HCT116 (cell line): Measurements from ENCODE around the gene CYP17A1. TPM values are rescaled to one million over a fixed set of nuclear protein-coding genes. Genes with fewer than 3 reads are reported as not detected.

Experiments
- ATAC-seq: fragments of 200-7000 bp; cut with Tn5 transposase; 2 replicates; pipeline ENCODE4 v1.9.1; 2020; ENCODE audit warnings: mild to moderate bottlenecking, moderate library complexity
- BruUV-seq: library from RNA; stranded (reverse); fragments of 400-500 nt; replicated peaks from 2 replicates; lab custom pipeline; 2021; lab: Mats Ljungman, UMichigan
- CTCF ChIA-PET: fragments of 300-600 bp; sonication (Branson Sonifier 250); formaldehyde crosslinking; loops from one replicate; lab custom pipeline; 2021; ENCODE audit warnings: antibody characterized with exemption; lab: Charles Lee
- POLR2A ChIA-PET: fragments of 300-600, 350-600 bp; sonication (Branson Sonifier 250); formaldehyde crosslinking; loops from one replicate; lab custom pipeline; 2021; ENCODE audit warnings: antibody characterized with exemption; lab: Charles Lee
- RAD21 ChIA-PET, 2 experiments: fragments of 300-600 bp; sonication (Branson Sonifier 250); formaldehyde crosslinking; loops; one replicate each; lab custom pipeline; 2023; ENCODE audit warnings: low total read pairs in 2 of 2; ENCODE audit not compliant: uncharacterized antibody in 2 of 2, unreplicated experiment in 2 of 2, low non-redundant PET in 1 of 2; lab: Charles Lee
- DNase-seq: peaks from one replicate; pipeline ENCODE4 v3.0.0-alpha.2; 2010; ENCODE audit warnings: low read depth, low spot score
- H2AFZ ChIP-seq: fragments of 200-600 bp; shearing (Covaris generic), sonication (generic); 2 replicates; pipeline ENCODE4 v1.6.1; 2017; ENCODE audit warnings: low read depth, mixed run types, mixed read lengths, antibody characterized with exemption, low read length; ENCODE audit not compliant: poor library complexity, severe bottlenecking
- H3K27ac ChIP-seq: 2 replicates; pipeline ENCODE4 v1.5.1; 2012; ENCODE audit warnings: low read depth, low read length
- H3K27me3 ChIP-seq: fragments of 200-600 bp; sonication (generic); 2 replicates; pipeline ENCODE4 v1.6.1; 2016; ENCODE audit warnings: mixed run types, low read length, mixed read lengths; ENCODE audit not compliant: insufficient read depth
- H3K36me3 ChIP-seq, 2 experiments: fragments of 200-500 bp in 1 of 2; fragments of 200-600 bp in 1 of 2; sonication (Bioruptor generic) in 1 of 2; sonication (generic) in 1 of 2; 2 replicates each; pipeline versions ENCODE4 v1.5.1 to v1.6.1; 2014 to 2016; ENCODE audit warnings: low read length in 2 of 2, inconsistent platforms in 1 of 2, mixed read lengths in 1 of 2, mixed run types in 1 of 2; ENCODE audit not compliant: insufficient read depth in 2 of 2, control insufficient read depth in 1 of 2
- H3K4me1 ChIP-seq, 2 experiments: fragments of 200-600 bp in 1 of 2; sonication (generic) in 1 of 2; 2 replicates each; pipeline versions ENCODE4 v1.5.1 to v1.6.1; 2012 to 2017; ENCODE audit warnings: low read length in 2 of 2, inconsistent platforms in 1 of 2, mild to moderate bottlenecking in 1 of 2, mixed read lengths in 1 of 2, mixed run types in 1 of 2, moderate library complexity in 1 of 2; ENCODE audit not compliant: insufficient read depth in 2 of 2, control insufficient read depth in 1 of 2
- H3K4me2 ChIP-seq: fragments of 200-600 bp; sonication (generic); 2 replicates; pipeline ENCODE4 v1.6.1; 2017; ENCODE audit warnings: mixed run types, low read length, mixed read lengths
- H3K4me3 ChIP-seq, 2 experiments: fragments of 200-600 bp in 1 of 2; sonication (generic) in 1 of 2; replicated peaks in 1 of 2; 2 replicates each; pipeline ENCODE4 v1.5.1; 2011 to 2016; ENCODE audit warnings: low read length in 2 of 2, control low read depth in 1 of 2, low read depth in 1 of 2, mild to moderate bottlenecking in 1 of 2, mixed read lengths in 1 of 2, mixed run types in 1 of 2
- H3K79me2 ChIP-seq: fragments of 200-600 bp; sonication (generic); 2 replicates; pipeline ENCODE4 v1.6.1; 2017; ENCODE audit warnings: mild to moderate bottlenecking, mixed run types, low read length, moderate library complexity, mixed read lengths; ENCODE audit not compliant: insufficient read depth
- H3K9ac ChIP-seq: fragments of 200-600 bp; sonication (generic); 2 replicates; pipeline ENCODE4 v1.6.1; 2016; ENCODE audit warnings: low read length, mixed read lengths
- H3K9me2 ChIP-seq: fragments of 200-600 bp; sonication (generic), shearing (Covaris generic); 2 replicates; pipeline ENCODE4 v1.6.1; 2017; ENCODE audit warnings: mixed run types, mild to moderate bottlenecking, moderate library complexity; ENCODE audit not compliant: insufficient read depth
- H3K9me3 ChIP-seq, 2 experiments: fragments of 200-500 bp in 1 of 2; fragments of 200-600 bp in 1 of 2; sonication (Bioruptor generic) in 1 of 2; sonication (generic) in 1 of 2; 2 replicates each; pipeline ENCODE4 v1.6.1; 2014 to 2017; ENCODE audit warnings: low read length in 2 of 2, mixed read lengths in 2 of 2, inconsistent platforms in 1 of 2, low read depth in 1 of 2, mild to moderate bottlenecking in 1 of 2, mixed run types in 1 of 2, moderate library complexity in 1 of 2; ENCODE audit not compliant: control insufficient read depth in 1 of 2, insufficient read depth in 1 of 2
- H4K20me1 ChIP-seq: fragments of 200-600 bp; sonication (generic), shearing (Covaris generic); 2 replicates; pipeline ENCODE4 v1.6.1; 2017; ENCODE audit warnings: mixed run types, mild to moderate bottlenecking, moderate library complexity; ENCODE audit not compliant: insufficient read depth
- ATF3 ChIP-seq: IDR thresholded peaks from 2 replicates; pipeline ENCODE4 v1.6.1; 2012
- CBX3 ChIP-seq: IDR thresholded peaks from 2 replicates; pipeline ENCODE4 v1.6.1; 2012; ENCODE audit warnings: low read depth
- CEBPB ChIP-seq: IDR thresholded peaks from 2 replicates; pipeline ENCODE4 v1.6.1; 2012; ENCODE audit warnings: low read depth
- EGR1 ChIP-seq: IDR thresholded peaks from 2 replicates; pipeline ENCODE4 v1.6.1; 2012; ENCODE audit warnings: low read depth
- ELF1 ChIP-seq: IDR thresholded peaks from 2 replicates; pipeline ENCODE4 v1.6.1; 2012; ENCODE audit warnings: low read depth, borderline replicate concordance
- EZH2phosphoT487 ChIP-seq: fragments of 200-600 bp; IDR thresholded peaks from 2 replicates; pipeline ENCODE4 v1.6.1; 2018; ENCODE audit warnings: antibody characterized with exemption, borderline replicate concordance
- FOSL1 ChIP-seq: IDR thresholded peaks from 2 replicates; pipeline ENCODE4 v1.6.1; 2012; ENCODE audit warnings: low read depth
- JUND ChIP-seq: IDR thresholded peaks from 2 replicates; pipeline ENCODE4 v1.6.1; 2012
- MAX ChIP-seq: IDR thresholded peaks from 2 replicates; pipeline ENCODE4 v1.6.1; 2012
- POLR2AphosphoS5 ChIP-seq: IDR thresholded peaks from 2 replicates; pipeline ENCODE4 v1.6.1; 2011; ENCODE audit warnings: mild to moderate bottlenecking, low read depth, low read length, moderate library complexity
- RAD21 ChIP-seq: IDR thresholded peaks from 2 replicates; pipeline ENCODE4 v1.6.1; 2012; ENCODE audit warnings: low read depth, mild to moderate bottlenecking
- REST ChIP-seq: IDR thresholded peaks from 2 replicates; pipeline ENCODE4 v1.6.1; 2012; ENCODE audit warnings: low read depth
- SIN3A ChIP-seq: IDR thresholded peaks from 2 replicates; pipeline ENCODE4 v1.6.1; 2012; ENCODE audit warnings: low read depth
- SP1 ChIP-seq: IDR thresholded peaks from 2 replicates; pipeline ENCODE4 v1.6.1; 2012; ENCODE audit warnings: low read depth
- SRF ChIP-seq: IDR thresholded peaks from 2 replicates; pipeline ENCODE4 v1.6.1; 2012; ENCODE audit warnings: low read depth
- TCF7L2 ChIP-seq: IDR thresholded peaks from 2 replicates; pipeline ENCODE4 v1.7.0; 2011; ENCODE audit warnings: borderline replicate concordance, inconsistent platforms; ENCODE audit not compliant: insufficient read depth, insufficient read length; ENCODE audit errors: extremely low read depth
- YY1 ChIP-seq: IDR thresholded peaks from 2 replicates; pipeline ENCODE4 v1.6.1; 2011; ENCODE audit warnings: low read length, low read depth, moderate library complexity, mild to moderate bottlenecking; ENCODE audit not compliant: insufficient replicate concordance; ENCODE audit errors: extremely low read depth
- ZBTB33 ChIP-seq: IDR thresholded peaks from 2 replicates; pipeline ENCODE4 v1.6.1; 2011; ENCODE audit warnings: mild to moderate bottlenecking, low read length, moderate library complexity; ENCODE audit not compliant: insufficient replicate concordance; ENCODE audit errors: extremely low read depth
- ZNF274 ChIP-seq: fragments of 200-500 bp; sonication (Bioruptor generic); IDR thresholded peaks from 2 replicates; pipeline ENCODE4 v1.6.1; 2014; ENCODE audit warnings: mild to moderate bottlenecking, low read depth, low read length, inconsistent platforms
- intact Hi-C: fragments of 100-400 bp; cut with micrococcal nuclease; formaldehyde crosslinking; loops from 2 replicates; pipeline ENCODE4 v1.10.0; 2022
- total RNA-seq: library from RNA; stranded (reverse); gene quantifications from one replicate; pipeline ENCODE4 v1.2.1, GENCODE V29; 2021; ENCODE audit not compliant: unreplicated experiment

CYP17A1 gene
- total RNA-seq, 1 experiment from 2014 or later: 4.0 TPM

- Histone ChIP-seq H3K36me3 (no peaks in the 10 kb centered on the region), H3K4me3 (no peak overlapping the region), H3K4me2 (no peak overlapping the region), H3K9me2 (no peaks in the 10 kb centered on the region), H3K79me2 (no peaks in the 10 kb centered on the region), H3K9ac (no peak overlapping the region), H2AFZ (no peak overlapping the region), H3K27ac (no peak overlapping the region), H3K27me3 (no peaks in the 10 kb centered on the region; the same call in 1 of the 2 replicates), H3K9me3 (no peaks in the 10 kb centered on the region), H4K20me1 (no peaks in the 10 kb centered on the region), H3K4me1 (no peaks in the 10 kb centered on the region)
- CTCF ChIA-PET: no interaction called here
- POLR2A ChIA-PET: no interaction called here
- no TSS peak for BruUV-seq
- intact Hi-C loops: no loop called here
- ATAC-seq (no peak), DNase-seq (no peak)
- TF ChIP-seq ATF3: no peak
- TF ChIP-seq SP1: no peak
- no peak for TF ChIP-seq ELF1
- TF ChIP-seq SIN3A: no peak
- TF ChIP-seq ZBTB33: no peak
- no peak for TF ChIP-seq YY1
- TF ChIP-seq CEBPB: no peak
- no peak for TF ChIP-seq EZH2phosphoT487
- no peak for TF ChIP-seq REST
- no peak for TF ChIP-seq ZNF274
- TF ChIP-seq TCF7L2: no peak
- TF ChIP-seq RAD21: no peak
- no peak for TF ChIP-seq SRF
- TF ChIP-seq FOSL1: no peak
- TF ChIP-seq EGR1: no peak
- no peak for TF ChIP-seq MAX
- no peak for TF ChIP-seq JUND
- TF ChIP-seq CBX3: no peak
- TF ChIP-seq POLR2AphosphoS5: no peak
- RAD21 ChIA-PET: no interaction called here
These were observed 10.9 kb downstream of the CYP17A1 start for GRCh38 chr10:102826148-102826796.
